ENCODE measurements around the gene FOXK1.

DNA sequence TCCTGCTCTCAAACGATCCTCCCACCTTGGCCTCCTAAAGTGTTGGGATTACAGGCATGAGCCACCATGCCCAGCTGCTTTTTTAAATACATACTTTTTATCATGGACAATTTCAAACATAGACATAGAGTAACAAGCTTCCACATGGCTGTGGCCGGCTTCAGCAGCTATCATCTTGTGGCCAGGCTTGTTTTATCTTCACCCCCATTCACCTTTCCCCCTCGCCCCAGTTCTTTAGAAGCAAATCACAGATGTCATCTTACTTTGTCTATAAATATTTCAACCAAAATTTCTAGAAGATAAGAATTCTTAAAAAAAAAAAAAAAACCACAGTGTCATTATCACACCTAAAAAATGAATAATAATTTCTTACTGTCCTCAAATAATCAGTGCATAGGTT, 5.9 kb downstream of the FOXK1 start:
- TF ChIP-seq POLR2A (IDR thresholded peaks at IDR 0.05) = no peak
- TF ChIP-seq, protein P1, sequence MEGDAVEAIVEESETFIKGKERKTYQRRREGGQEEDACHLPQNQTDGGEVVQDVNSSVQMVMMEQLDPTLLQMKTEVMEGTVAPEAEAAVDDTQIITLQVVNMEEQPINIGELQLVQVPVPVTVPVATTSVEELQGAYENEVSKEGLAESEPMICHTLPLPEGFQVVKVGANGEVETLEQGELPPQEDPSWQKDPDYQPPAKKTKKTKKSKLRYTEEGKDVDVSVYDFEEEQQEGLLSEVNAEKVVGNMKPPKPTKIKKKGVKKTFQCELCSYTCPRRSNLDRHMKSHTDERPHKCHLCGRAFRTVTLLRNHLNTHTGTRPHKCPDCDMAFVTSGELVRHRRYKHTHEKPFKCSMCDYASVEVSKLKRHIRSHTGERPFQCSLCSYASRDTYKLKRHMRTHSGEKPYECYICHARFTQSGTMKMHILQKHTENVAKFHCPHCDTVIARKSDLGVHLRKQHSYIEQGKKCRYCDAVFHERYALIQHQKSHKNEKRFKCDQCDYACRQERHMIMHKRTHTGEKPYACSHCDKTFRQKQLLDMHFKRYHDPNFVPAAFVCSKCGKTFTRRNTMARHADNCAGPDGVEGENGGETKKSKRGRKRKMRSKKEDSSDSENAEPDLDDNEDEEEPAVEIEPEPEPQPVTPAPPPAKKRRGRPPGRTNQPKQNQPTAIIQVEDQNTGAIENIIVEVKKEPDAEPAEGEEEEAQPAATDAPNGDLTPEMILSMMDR (IDR thresholded peaks at IDR 0.05) = no peak

Data from right lobe of liver (tissue), 4 donors.